GM23338 (cell line): ENCODE results near the gene RBM19. TPM values are rescaled to one million over a fixed set of nuclear protein-coding genes. Genes with fewer than 3 reads are reported as not detected.

Experiments used
- ATAC-seq: fragments of 200-7000 bp; cut with Tn5 transposase; 3 replicates; pipeline ENCODE4 v1.9.1; 2020
- DNase-seq: peaks from one replicate; pipeline ENCODE4 v3.0.0-alpha.2; 2015; ENCODE audit warnings: low spot score
- H2AFZ ChIP-seq: fragments of 200-600 bp; sonication (generic); 2 replicates; pipeline ENCODE4 v1.8.0; 2016; ENCODE audit warnings: antibody characterized with exemption, mild to moderate bottlenecking, moderate library complexity
- H3F3A ChIP-seq: fragments of 200-600 bp; sonication (generic); replicated peaks from 2 replicates; pipeline ENCODE4 v1.8.0; 2017; ENCODE audit warnings: antibody characterized with exemption, mixed run types, low read depth
- H3K27ac ChIP-seq: fragments of 200-600 bp; sonication (generic); 2 replicates; pipeline ENCODE4 v1.6.1; 2016; ENCODE audit warnings: low read depth
- H3K27me3 ChIP-seq: fragments of 200-600 bp; sonication (generic); 2 replicates; pipeline ENCODE4 v1.8.0; 2016; ENCODE audit warnings: mild to moderate bottlenecking, mixed run types, moderate library complexity; ENCODE audit not compliant: insufficient read depth
- H3K36me3 ChIP-seq: fragments of 200-600 bp; sonication (generic); 2 replicates; pipeline ENCODE4 v1.8.0; 2016; ENCODE audit warnings: mild to moderate bottlenecking; ENCODE audit not compliant: insufficient read depth
- H3K4me1 ChIP-seq: fragments of 200-600 bp; sonication (generic); 2 replicates; pipeline ENCODE4 v1.8.0; 2016; ENCODE audit warnings: mild to moderate bottlenecking, moderate library complexity; ENCODE audit not compliant: insufficient read depth
- H3K4me2 ChIP-seq: fragments of 200-600 bp; sonication (generic); 2 replicates; pipeline ENCODE4 v1.7.1; 2017; ENCODE audit warnings: mixed run types
- H3K4me3 ChIP-seq: fragments of 200-600 bp; sonication (generic); 2 replicates; pipeline ENCODE4 v1.6.1; 2016; ENCODE audit warnings: mixed run types
- H3K79me2 ChIP-seq: fragments of 200-600 bp; sonication (generic); replicated peaks from 2 replicates; pipeline ENCODE4 v1.8.0; 2017; ENCODE audit warnings: mild to moderate bottlenecking; ENCODE audit not compliant: insufficient read depth
- H3K9me2 ChIP-seq: fragments of 200-600 bp; sonication (generic); 2 replicates; pipeline ENCODE4 v1.8.0; 2017; ENCODE audit not compliant: insufficient read depth
- H4K20me1 ChIP-seq: fragments of 200-600 bp; sonication (generic); replicated peaks from 2 replicates; pipeline ENCODE4 v1.8.0; 2017; ENCODE audit warnings: mild to moderate bottlenecking; ENCODE audit not compliant: insufficient read depth
- H3K27ac Mint-ChIP-seq: 2 replicates; pipeline ENCODE4 v1.8.0; 2020; ENCODE audit warnings: inconsistent platforms, mild to moderate bottlenecking, moderate library complexity, mixed read lengths
- H3K27me3 Mint-ChIP-seq: 3 replicates; pipeline ENCODE4 v1.8.0; 2022; ENCODE audit warnings: low read depth, mild to moderate bottlenecking, moderate library complexity, mixed read lengths, inconsistent platforms; ENCODE audit not compliant: insufficient read depth, poor library complexity
- H3K36me3 Mint-ChIP-seq: 3 replicates; pipeline ENCODE4 v1.8.0; 2021; ENCODE audit warnings: low read depth, mild to moderate bottlenecking, inconsistent platforms, moderate library complexity, mixed read lengths
- H3K4me1 Mint-ChIP-seq: 3 replicates; pipeline ENCODE4 v1.8.0; 2020; ENCODE audit warnings: mild to moderate bottlenecking, inconsistent platforms, mixed read lengths
- H3K4me3 Mint-ChIP-seq: 3 replicates; pipeline ENCODE4 v1.8.0; 2021; ENCODE audit warnings: moderate library complexity, mild to moderate bottlenecking, inconsistent platforms, mixed read lengths
- H3K9me3 Mint-ChIP-seq: 3 replicates; pipeline ENCODE4 v1.8.0; 2020; ENCODE audit warnings: moderate library complexity, mild to moderate bottlenecking, inconsistent platforms, mixed read lengths
- CTCF ChIP-seq, 2 experiments: fragments of 200-600 bp in 1 of 2; sonication (generic) in 1 of 2; conservative IDR thresholded peaks; 2 replicates each; pipeline versions ENCODE4 v1.5.1 to v1.6.1; 2016 to 2017; ENCODE audit warnings: antibody characterized with exemption in 2 of 2, low read depth in 2 of 2, mild to moderate bottlenecking in 2 of 2, moderate library complexity in 1 of 2
- EZH2 ChIP-seq: fragments of 200-600 bp; sonication (generic); IDR thresholded peaks from one replicate; pipeline ENCODE4 v1.8.0; 2017; ENCODE audit warnings: antibody characterized with exemption, mild to moderate bottlenecking, low read depth; ENCODE audit not compliant: unreplicated experiment
- EZH2phosphoT487 ChIP-seq: fragments of 200-600 bp; sonication (generic); IDR thresholded peaks from one replicate; pipeline ENCODE4 v1.8.1; 2018; ENCODE audit warnings: antibody characterized with exemption; ENCODE audit not compliant: unreplicated experiment
- JUNB ChIP-seq: IDR thresholded peaks from one replicate; pipeline ENCODE4 v1.6.1; 2016; ENCODE audit warnings: antibody characterized with exemption; ENCODE audit not compliant: unreplicated experiment
- NANOG ChIP-seq: IDR thresholded peaks from 2 replicates; pipeline ENCODE4 v1.6.1; 2016; ENCODE audit warnings: antibody characterized with exemption, borderline replicate concordance
- POLR2AphosphoS5 ChIP-seq: IDR thresholded peaks from 2 replicates; pipeline ENCODE4 v1.6.1; 2016; ENCODE audit warnings: antibody characterized with exemption, low read depth
- REST ChIP-seq: IDR thresholded peaks from one replicate; pipeline ENCODE4 v1.6.1; 2018; ENCODE audit warnings: antibody characterized with exemption; ENCODE audit not compliant: unreplicated experiment
- STAT1 ChIP-seq: IDR thresholded peaks from one replicate; pipeline ENCODE4 v1.6.1; 2016; ENCODE audit warnings: antibody characterized with exemption; ENCODE audit not compliant: unreplicated experiment
- ZNF114 ChIP-seq: fragments of 250-450 bp; sonication (Bioruptor Pico); IDR thresholded peaks from 2 replicates; pipeline ENCODE4 v1.5.0; 2020; ENCODE audit warnings: mild to moderate bottlenecking, moderate library complexity
- ZNF331 ChIP-seq: fragments of 250-450 bp; sonication (Bioruptor Pico); IDR thresholded peaks from 2 replicates; pipeline ENCODE4 v1.5.0; 2020; ENCODE audit warnings: low read depth, mild to moderate bottlenecking, moderate library complexity
- polyA plus RNA-seq: library from polyadenylated mRNA; unstranded; fragments of >200 nt; fragmentation: Nextera tagmentation; extraction: Ambion mirVana; gene quantifications from 2 replicates; pipeline ENCODE4 v1.2.1, GENCODE V29; 2016
- total RNA-seq: library from RNA; depleted of rRNA; stranded (reverse); fragments of >200 nt; shearing (Covaris generic); gene quantifications from 2 replicates; pipeline ENCODE4 v1.2.3, GENCODE V29; 2014
- TF ChIP-seq, protein P1 (sequence below): IDR thresholded peaks from 2 replicates; pipeline ENCODE4 v1.6.1; 2016; ENCODE audit warnings: antibody characterized with exemption
- TF ChIP-seq, protein P2 (sequence below): fragments of 250-450 bp; sonication (Bioruptor Pico); IDR thresholded peaks from 2 replicates; pipeline ENCODE4 v1.5.0; 2020; ENCODE audit warnings: mild to moderate bottlenecking, moderate library complexity

The RBM19 gene
- total and polyA plus RNA-seq, 2 experiments from 2014 or later = 43.4 to 56.7 TPM

- H3K79me2 ChIP-seq = no peaks in the 10 kb centered on the region
- peaks cover 1% of the 10 kb centered on the region for H3K27me3 Mint-ChIP-seq
- no peak overlapping the region for H2AFZ ChIP-seq
- no peak overlapping the region for H3K27ac ChIP-seq
- H3K4me3 Mint-ChIP-seq = no peak overlapping the region
- TF ChIP-seq ZNF114 (CRISPR knock-in tag) = no peak
- TF ChIP-seq EZH2phosphoT487 = no peak
- TF ChIP-seq STAT1 = no peak
- TF ChIP-seq POLR2AphosphoS5 = no peak
- TF ChIP-seq EZH2 = no peak
- TF ChIP-seq CTCF (conservative IDR thresholded peaks at IDR 0.05; ENCODE audit: low read depth in 2 of 2) = no peak
- TF ChIP-seq NANOG = no peak
- TF ChIP-seq REST = no peak
- TF ChIP-seq, protein P1, sequence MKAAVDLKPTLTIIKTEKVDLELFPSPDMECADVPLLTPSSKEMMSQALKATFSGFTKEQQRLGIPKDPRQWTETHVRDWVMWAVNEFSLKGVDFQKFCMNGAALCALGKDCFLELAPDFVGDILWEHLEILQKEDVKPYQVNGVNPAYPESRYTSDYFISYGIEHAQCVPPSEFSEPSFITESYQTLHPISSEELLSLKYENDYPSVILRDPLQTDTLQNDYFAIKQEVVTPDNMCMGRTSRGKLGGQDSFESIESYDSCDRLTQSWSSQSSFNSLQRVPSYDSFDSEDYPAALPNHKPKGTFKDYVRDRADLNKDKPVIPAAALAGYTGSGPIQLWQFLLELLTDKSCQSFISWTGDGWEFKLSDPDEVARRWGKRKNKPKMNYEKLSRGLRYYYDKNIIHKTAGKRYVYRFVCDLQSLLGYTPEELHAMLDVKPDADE = no peak
- no peak for TF ChIP-seq JUNB
- no peak for TF ChIP-seq ZNF331 (CRISPR knock-in tag)
- TF ChIP-seq, protein P2, sequence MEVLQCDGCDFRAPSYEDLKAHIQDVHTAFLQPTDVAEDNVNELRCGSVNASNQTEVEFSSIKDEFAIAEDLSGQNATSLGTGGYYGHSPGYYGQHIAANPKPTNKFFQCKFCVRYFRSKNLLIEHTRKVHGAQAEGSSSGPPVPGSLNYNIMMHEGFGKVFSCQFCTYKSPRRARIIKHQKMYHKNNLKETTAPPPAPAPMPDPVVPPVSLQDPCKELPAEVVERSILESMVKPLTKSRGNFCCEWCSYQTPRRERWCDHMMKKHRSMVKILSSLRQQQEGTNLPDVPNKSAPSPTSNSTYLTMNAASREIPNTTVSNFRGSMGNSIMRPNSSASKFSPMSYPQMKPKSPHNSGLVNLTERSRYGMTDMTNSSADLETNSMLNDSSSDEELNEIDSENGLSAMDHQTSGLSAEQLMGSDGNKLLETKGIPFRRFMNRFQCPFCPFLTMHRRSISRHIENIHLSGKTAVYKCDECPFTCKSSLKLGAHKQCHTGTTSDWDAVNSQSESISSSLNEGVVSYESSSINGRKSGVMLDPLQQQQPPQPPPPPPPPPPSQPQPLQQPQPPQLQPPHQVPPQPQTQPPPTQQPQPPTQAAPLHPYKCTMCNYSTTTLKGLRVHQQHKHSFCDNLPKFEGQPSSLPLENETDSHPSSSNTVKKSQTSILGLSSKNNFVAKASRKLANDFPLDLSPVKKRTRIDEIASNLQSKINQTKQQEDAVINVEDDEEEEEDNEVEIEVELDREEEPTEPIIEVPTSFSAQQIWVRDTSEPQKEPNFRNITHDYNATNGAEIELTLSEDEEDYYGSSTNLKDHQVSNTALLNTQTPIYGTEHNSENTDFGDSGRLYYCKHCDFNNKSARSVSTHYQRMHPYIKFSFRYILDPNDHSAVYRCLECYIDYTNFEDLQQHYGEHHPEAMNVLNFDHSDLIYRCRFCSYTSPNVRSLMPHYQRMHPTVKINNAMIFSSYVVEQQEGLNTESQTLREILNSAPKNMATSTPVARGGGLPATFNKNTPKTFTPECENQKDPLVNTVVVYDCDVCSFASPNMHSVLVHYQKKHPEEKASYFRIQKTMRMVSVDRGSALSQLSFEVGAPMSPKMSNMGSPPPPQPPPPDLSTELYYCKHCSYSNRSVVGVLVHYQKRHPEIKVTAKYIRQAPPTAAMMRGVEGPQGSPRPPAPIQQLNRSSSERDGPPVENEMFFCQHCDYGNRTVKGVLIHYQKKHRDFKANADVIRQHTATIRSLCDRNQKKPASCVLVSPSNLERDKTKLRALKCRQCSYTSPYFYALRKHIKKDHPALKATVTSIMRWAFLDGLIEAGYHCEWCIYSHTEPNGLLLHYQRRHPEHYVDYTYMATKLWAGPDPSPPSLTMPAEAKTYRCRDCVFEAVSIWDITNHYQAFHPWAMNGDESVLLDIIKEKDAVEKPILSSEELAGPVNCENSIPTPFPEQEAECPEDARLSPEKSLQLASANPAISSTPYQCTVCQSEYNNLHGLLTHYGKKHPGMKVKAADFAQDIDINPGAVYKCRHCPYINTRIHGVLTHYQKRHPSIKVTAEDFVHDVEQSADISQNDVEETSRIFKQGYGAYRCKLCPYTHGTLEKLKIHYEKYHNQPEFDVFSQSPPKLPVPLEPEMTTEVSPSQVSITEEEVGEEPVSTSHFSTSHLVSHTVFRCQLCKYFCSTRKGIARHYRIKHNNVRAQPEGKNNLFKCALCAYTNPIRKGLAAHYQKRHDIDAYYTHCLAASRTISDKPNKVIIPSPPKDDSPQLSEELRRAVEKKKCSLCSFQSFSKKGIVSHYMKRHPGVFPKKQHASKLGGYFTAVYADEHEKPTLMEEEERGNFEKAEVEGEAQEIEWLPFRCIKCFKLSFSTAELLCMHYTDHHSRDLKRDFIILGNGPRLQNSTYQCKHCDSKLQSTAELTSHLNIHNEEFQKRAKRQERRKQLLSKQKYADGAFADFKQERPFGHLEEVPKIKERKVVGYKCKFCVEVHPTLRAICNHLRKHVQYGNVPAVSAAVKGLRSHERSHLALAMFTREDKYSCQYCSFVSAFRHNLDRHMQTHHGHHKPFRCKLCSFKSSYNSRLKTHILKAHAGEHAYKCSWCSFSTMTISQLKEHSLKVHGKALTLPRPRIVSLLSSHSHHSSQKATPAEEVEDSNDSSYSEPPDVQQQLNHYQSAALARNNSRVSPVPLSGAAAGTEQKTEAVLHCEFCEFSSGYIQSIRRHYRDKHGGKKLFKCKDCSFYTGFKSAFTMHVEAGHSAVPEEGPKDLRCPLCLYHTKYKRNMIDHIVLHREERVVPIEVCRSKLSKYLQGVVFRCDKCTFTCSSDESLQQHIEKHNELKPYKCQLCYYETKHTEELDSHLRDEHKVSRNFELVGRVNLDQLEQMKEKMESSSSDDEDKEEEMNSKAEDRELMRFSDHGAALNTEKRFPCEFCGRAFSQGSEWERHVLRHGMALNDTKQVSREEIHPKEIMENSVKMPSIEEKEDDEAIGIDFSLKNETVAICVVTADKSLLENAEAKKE (CRISPR knock-in tag) = no peak
- H3K36me3 ChIP-seq = no peaks in the 10 kb centered on the region; the same call in 1 of the 2 replicates
- DNase-seq = no peak
- peaks cover 16% of the 10 kb centered on the region for H3K36me3 Mint-ChIP-seq
- H3K27ac Mint-ChIP-seq = no peak overlapping the region
- no peak for ATAC-seq
- H3K4me1 ChIP-seq = peaks cover 2% of the 10 kb centered on the region; the same call in 1 of the 2 replicates
- peaks cover 8% of the 10 kb centered on the region; the same call in 1 of the 3 replicates for H3K9me3 Mint-ChIP-seq
- peaks cover 14% of the 10 kb centered on the region for H3K4me1 Mint-ChIP-seq
- H3K4me2 ChIP-seq = no peak overlapping the region
- H3K27me3 ChIP-seq = no peaks in the 10 kb centered on the region
- H4K20me1 ChIP-seq = no peaks in the 10 kb centered on the region
- H3F3A ChIP-seq = no peaks in the 10 kb centered on the region
- H3K4me3 ChIP-seq = no peak overlapping the region
- no peaks in the 10 kb centered on the region for H3K9me2 ChIP-seq
These were observed 97.8 kb downstream of the RBM19 start for GRCh38 chr12:113868365-113868764.
